Neural progenitor cell (in vitro differentiated cells): ENCODE measurements around the gene B4GALNT2. TPM values are rescaled to one million over a fixed set of nuclear protein-coding genes. Genes with fewer than 3 reads are reported as not detected.

Experiments
- DNase-seq: peaks from one replicate; pipeline ENCODE4 v3.0.0-alpha.2; 2016; ENCODE audit warnings: low spot score
- H2AFZ ChIP-seq: fragments of 200-600 bp; sonication (generic); replicated peaks from 2 replicates; pipeline ENCODE4 v1.6.1; 2016; ENCODE audit warnings: antibody characterized with exemption
- H3F3A ChIP-seq: fragments of 200-600 bp; sonication (generic); 2 replicates; pipeline ENCODE4 v1.6.1; 2016; ENCODE audit warnings: antibody characterized with exemption, low read depth
- H3K27ac ChIP-seq: fragments of 200-600 bp; sonication (generic); 2 replicates; pipeline ENCODE4 v1.5.1; 2016; ENCODE audit warnings: mild to moderate bottlenecking
- H3K27me3 ChIP-seq: fragments of 200-600 bp; sonication (generic); 2 replicates; pipeline ENCODE4 v1.6.1; 2016; ENCODE audit warnings: mild to moderate bottlenecking, moderate library complexity
- H3K36me3 ChIP-seq: fragments of 200-600 bp; sonication (generic); 2 replicates; pipeline ENCODE4 v1.5.1; 2016
- H3K4me1 ChIP-seq: fragments of 200-600 bp; sonication (generic); 2 replicates; pipeline ENCODE4 v1.6.1; 2016; ENCODE audit warnings: mixed run types
- H3K4me2 ChIP-seq: fragments of 200-600 bp; sonication (generic); 2 replicates; pipeline ENCODE4 v1.6.1; 2016
- H3K4me3 ChIP-seq: fragments of 200-600 bp; sonication (generic); 2 replicates; pipeline ENCODE4 v1.5.1; 2016
- H3K79me2 ChIP-seq: fragments of 200-600 bp; sonication (generic); 2 replicates; pipeline ENCODE4 v1.6.1; 2016; ENCODE audit warnings: low read depth
- H3K9ac ChIP-seq: fragments of 200-600 bp; sonication (generic); 2 replicates; pipeline ENCODE4 v1.6.1; 2016
- H3K9me3 ChIP-seq: fragments of 200-600 bp; sonication (generic); 2 replicates; pipeline ENCODE4 v1.5.1; 2016; ENCODE audit warnings: low read depth
- H4K20me1 ChIP-seq: fragments of 200-600 bp; sonication (generic); 2 replicates; pipeline ENCODE4 v1.6.1; 2016; ENCODE audit warnings: low read depth
- H3K27ac Mint-ChIP-seq: 3 replicates; pipeline ENCODE4 v1.8.0; 2021; ENCODE audit warnings: mixed read lengths
- H3K27me3 Mint-ChIP-seq: 2 replicates; pipeline ENCODE4 v1.8.0; 2022; ENCODE audit warnings: low read depth, mild to moderate bottlenecking, inconsistent platforms, moderate library complexity, mixed read lengths; ENCODE audit not compliant: insufficient read depth
- H3K36me3 Mint-ChIP-seq: 3 replicates; pipeline ENCODE4 v1.8.0; 2021; ENCODE audit warnings: mixed read lengths
- H3K4me1 Mint-ChIP-seq: 3 replicates; pipeline ENCODE4 v1.8.0; 2021; ENCODE audit warnings: mixed read lengths
- H3K4me3 Mint-ChIP-seq: 3 replicates; pipeline ENCODE4 v1.8.0; 2021; ENCODE audit warnings: mild to moderate bottlenecking, moderate library complexity, mixed read lengths
- H3K9me3 Mint-ChIP-seq: 3 replicates; pipeline ENCODE4 v1.8.0; 2020; ENCODE audit warnings: mixed read lengths
- EZH2 ChIP-seq: fragments of 200-600 bp; sonication (generic); IDR thresholded peaks from 2 replicates; pipeline ENCODE4 v1.6.1; 2017; ENCODE audit warnings: antibody characterized with exemption, mild to moderate bottlenecking, moderate library complexity
- EZH2phosphoT487 ChIP-seq: fragments of 200-600 bp; sonication (generic); IDR thresholded peaks from 2 replicates; pipeline ENCODE4 v1.6.1; 2017; ENCODE audit warnings: antibody characterized with exemption
- total RNA-seq: library from RNA; depleted of rRNA; stranded (reverse); fragments of >200 nt; gene quantifications from 2 replicates; pipeline ENCODE4 v1.2.3, GENCODE V29; 2015; ENCODE audit warnings: low replicate concordance
- TF ChIP-seq, protein P1 (sequence below): fragments of 200-600 bp; sonication (generic); IDR thresholded peaks from 2 replicates; pipeline ENCODE4 v1.5.1; 2017; ENCODE audit warnings: antibody characterized with exemption, mild to moderate bottlenecking

B4GALNT2 gene
- total RNA-seq, 1 donor from 2014 or later = not detected

GRCh38 chr17:49223517-49224197 is 91.1 kb downstream of the B4GALNT2 start:
- no peaks in the 10 kb centered on the region for H3K36me3 ChIP-seq
- H3K27me3 ChIP-seq = peaks cover 75% of the 10 kb centered on the region
- TF ChIP-seq EZH2 = no peak
- TF ChIP-seq, protein P1, sequence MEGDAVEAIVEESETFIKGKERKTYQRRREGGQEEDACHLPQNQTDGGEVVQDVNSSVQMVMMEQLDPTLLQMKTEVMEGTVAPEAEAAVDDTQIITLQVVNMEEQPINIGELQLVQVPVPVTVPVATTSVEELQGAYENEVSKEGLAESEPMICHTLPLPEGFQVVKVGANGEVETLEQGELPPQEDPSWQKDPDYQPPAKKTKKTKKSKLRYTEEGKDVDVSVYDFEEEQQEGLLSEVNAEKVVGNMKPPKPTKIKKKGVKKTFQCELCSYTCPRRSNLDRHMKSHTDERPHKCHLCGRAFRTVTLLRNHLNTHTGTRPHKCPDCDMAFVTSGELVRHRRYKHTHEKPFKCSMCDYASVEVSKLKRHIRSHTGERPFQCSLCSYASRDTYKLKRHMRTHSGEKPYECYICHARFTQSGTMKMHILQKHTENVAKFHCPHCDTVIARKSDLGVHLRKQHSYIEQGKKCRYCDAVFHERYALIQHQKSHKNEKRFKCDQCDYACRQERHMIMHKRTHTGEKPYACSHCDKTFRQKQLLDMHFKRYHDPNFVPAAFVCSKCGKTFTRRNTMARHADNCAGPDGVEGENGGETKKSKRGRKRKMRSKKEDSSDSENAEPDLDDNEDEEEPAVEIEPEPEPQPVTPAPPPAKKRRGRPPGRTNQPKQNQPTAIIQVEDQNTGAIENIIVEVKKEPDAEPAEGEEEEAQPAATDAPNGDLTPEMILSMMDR = peak; percentile 91
- TF ChIP-seq EZH2phosphoT487 = no peak
- no peaks in the 10 kb centered on the region for H3K79me2 ChIP-seq
- Mint-ChIP-seq H3K36me3 (no peaks in the 10 kb centered on the region), H3K27me3 (peaks cover 52% of the 10 kb centered on the region), H3K9me3 (no peaks in the 10 kb centered on the region), H3K4me3 (peak overlapping the region; percentile 80), H3K4me1 (peaks cover 7% of the 10 kb centered on the region), H3K27ac (no peak overlapping the region)
- peak overlapping the region; percentile 80 for H3K4me2 ChIP-seq
- H3K4me3 ChIP-seq = peak overlapping the region; percentile 39
- H3F3A ChIP-seq = peaks cover 7% of the 10 kb centered on the region
- no peak overlapping the region for H3K9ac ChIP-seq
- H3K27ac ChIP-seq = no peak overlapping the region
- peak; percentile 77 for DNase-seq
- H2AFZ ChIP-seq = peak overlapping the region; percentile 88
- H3K4me1 ChIP-seq = peaks cover 7% of the 10 kb centered on the region
- H4K20me1 ChIP-seq = peaks cover 9% of the 10 kb centered on the region
- H3K9me3 ChIP-seq = no peaks in the 10 kb centered on the region

- peaks cover 9% of the 10 kb centered on the region for H4K20me1 ChIP-seq
- no peaks in the 10 kb centered on the region for H3K9me3 ChIP-seq
- H3K4me1 ChIP-seq = peaks cover 7% of the 10 kb centered on the region
- Mint-ChIP-seq H3K27me3 (peaks cover 59% of the 10 kb centered on the region), H3K36me3 (no peaks in the 10 kb centered on the region), H3K27ac (no peak overlapping the region), H3K4me3 (peak overlapping the region; percentile 64), H3K4me1 (peaks cover 13% of the 10 kb centered on the region), H3K9me3 (no peaks in the 10 kb centered on the region)
- no peak overlapping the region for H3K27ac ChIP-seq
- H3K36me3 ChIP-seq = no peaks in the 10 kb centered on the region
- DNase-seq = peak; percentile 53
- H3K79me2 ChIP-seq = no peaks in the 10 kb centered on the region
- H2AFZ ChIP-seq = peak overlapping the region; percentile 88
- H3K9ac ChIP-seq = no peak overlapping the region
- H3K4me3 ChIP-seq = peak overlapping the region; percentile 39
- peak overlapping the region; percentile 80 for H3K4me2 ChIP-seq
- peaks cover 82% of the 10 kb centered on the region for H3K27me3 ChIP-seq
- H3F3A ChIP-seq = peaks cover 7% of the 10 kb centered on the region
- peak; percentile 98 for TF ChIP-seq EZH2
- TF ChIP-seq, protein P1 = no peak
- peak; percentile 97 for TF ChIP-seq EZH2phosphoT487
Measured at GRCh38 chr17:49224198-49224996, 91.8 kb downstream of the B4GALNT2 start.

- peaks cover 16% of the 10 kb centered on the region for H3K4me1 Mint-ChIP-seq
- H3K27ac ChIP-seq = no peak overlapping the region
- H2AFZ ChIP-seq = peak overlapping the region; percentile 88
- H3K9ac ChIP-seq = no peak overlapping the region
- peak overlapping the region; percentile 39 for H3K4me3 ChIP-seq
- no peaks in the 10 kb centered on the region for H3K36me3 ChIP-seq
- H3K27ac Mint-ChIP-seq = no peak overlapping the region
- DNase-seq = no peak
- peaks cover 7% of the 10 kb centered on the region for H3F3A ChIP-seq
- peak overlapping the region; percentile 80 for H3K4me2 ChIP-seq
- no peaks in the 10 kb centered on the region for H3K9me3 Mint-ChIP-seq
- H3K79me2 ChIP-seq = no peaks in the 10 kb centered on the region
- peak overlapping the region; percentile 64 for H3K4me3 Mint-ChIP-seq
- H3K27me3 Mint-ChIP-seq = peaks cover 62% of the 10 kb centered on the region
- peaks cover 88% of the 10 kb centered on the region for H3K27me3 ChIP-seq
- no peaks in the 10 kb centered on the region for H3K9me3 ChIP-seq
- H4K20me1 ChIP-seq = peaks cover 9% of the 10 kb centered on the region
- TF ChIP-seq EZH2phosphoT487 = no peak
- no peak for TF ChIP-seq EZH2
- TF ChIP-seq, protein P1 = no peak
- H3K4me1 ChIP-seq = peaks cover 7% of the 10 kb centered on the region
- H3K36me3 Mint-ChIP-seq = no peaks in the 10 kb centered on the region
Measured at GRCh38 chr17:49224997-49225337, 92.4 kb downstream of the B4GALNT2 start.
